A549 (cell line): Measurements from ENCODE around the gene LYPD6B. TPM values are rescaled to one million over a fixed set of nuclear protein-coding genes. Genes with fewer than 3 reads are reported as not detected.

Experiments used
- ATAC-seq, 2 experiments: fragments of 200-7000 bp in 1 of 2; fragments of >200 bp in 1 of 2; cut with Nextera tagmentation in 1 of 2; cut with Tn5 transposase in 1 of 2; 3 replicates each; pipeline versions ENCODE4 v1.8.0 to v1.9.1; 2018 to 2020; ENCODE audit warnings: mild to moderate bottlenecking in 1 of 2, moderate library complexity in 1 of 2
- CTCF ChIA-PET: fragments of 300-600 bp; sonication (Branson Sonifier 250); formaldehyde crosslinking; extraction: SDS; loops from one replicate; lab custom pipeline; 2021; ENCODE audit warnings: antibody characterized with exemption, inconsistent platforms; lab: Yijun Ruan, JAX
- POLR2A ChIA-PET: fragments of 350-600 bp; formaldehyde crosslinking; extraction: SDS; loops from one replicate; lab custom pipeline; 2021; ENCODE audit warnings: antibody characterized with exemption, inconsistent platforms; lab: Yijun Ruan, JAX
- DNase-seq, 2 experiments: peaks; one replicate each; pipeline versions ENCODE4 v3.0.0 to v3.0.0-alpha.2; 2011 to 2016; ENCODE audit warnings: low read depth in 1 of 2, low spot score in 1 of 2
- FAIRE-seq: peaks from 2 replicates; lab custom pipeline; 2011; peaks lifted over from hg19 to GRCh38; lab: Jason Lieb, UNC
- H3K27ac ChIP-seq, 2 experiments: fragments of >200 bp; sonication (Bioruptor Twin); formaldehyde crosslinking; 3 replicates each; pipeline ENCODE4 v1.5.1; 2016 to 2017
- H3K4me1 ChIP-seq: fragments of >200 bp; sonication (Bioruptor Twin); formaldehyde crosslinking; 3 replicates; pipeline ENCODE4 v1.6.1; 2016
- H3K4me2 ChIP-seq: fragments of >200 bp; sonication (Bioruptor Twin); formaldehyde crosslinking; 3 replicates; pipeline ENCODE4 v1.6.1; 2016
- H3K4me3 ChIP-seq: fragments of >200 bp; sonication (Bioruptor Twin); formaldehyde crosslinking; 3 replicates; pipeline ENCODE4 v1.5.1; 2016
- H3K9me3 ChIP-seq: fragments of >200 bp; sonication (Bioruptor Twin); formaldehyde crosslinking; 3 replicates; pipeline ENCODE4 v1.6.1; 2016
- CBX2 ChIP-seq: fragments of 200-600 bp; sonication (generic); IDR thresholded peaks from 2 replicates; pipeline ENCODE4 v1.6.1; 2016; ENCODE audit warnings: low read depth, mild to moderate bottlenecking, borderline replicate concordance
- CBX8 ChIP-seq: fragments of 200-600 bp; sonication (generic); IDR thresholded peaks from 2 replicates; pipeline ENCODE4 v1.6.1; 2016
- CEBPB ChIP-seq, 2 experiments: fragments of >200 bp in 1 of 2; sonication (Bioruptor Twin) in 1 of 2; formaldehyde crosslinking in 1 of 2; IDR thresholded peaks; 2 replicates each; pipeline ENCODE4 v1.6.1; 2012 to 2016
- EHMT2 ChIP-seq: fragments of 200-600 bp; sonication (generic); IDR thresholded peaks from 2 replicates; pipeline ENCODE4 v1.6.1; 2016; ENCODE audit warnings: antibody characterized with exemption, low read depth, mild to moderate bottlenecking, moderate library complexity
- ESRRA ChIP-seq: fragments of 150-350 bp; IDR thresholded peaks from 2 replicates; pipeline ENCODE4 v1.6.1; 2014; ENCODE audit warnings: mild to moderate bottlenecking, low read length, borderline replicate concordance
- FOXS1 ChIP-seq: fragments of 250-450 bp; sonication (Bioruptor Pico); IDR thresholded peaks from 2 replicates; pipeline ENCODE4 v1.5.0; 2020; ENCODE audit warnings: mild to moderate bottlenecking, moderate library complexity
- GATA3 ChIP-seq: IDR thresholded peaks from 2 replicates; pipeline ENCODE4 v1.6.1; 2012; ENCODE audit warnings: borderline replicate concordance
- HEYL ChIP-seq: fragments of 250-450 bp; sonication (Bioruptor Pico); IDR thresholded peaks from 2 replicates; pipeline ENCODE4 v1.8.0; 2021; ENCODE audit warnings: mild to moderate bottlenecking, moderate library complexity
- HOXB13 ChIP-seq: fragments of 250-450 bp; sonication (Bioruptor Pico); IDR thresholded peaks from 2 replicates; pipeline ENCODE4 v1.5.0; 2020; ENCODE audit warnings: low read depth, mild to moderate bottlenecking, moderate library complexity
- HOXB5 ChIP-seq: fragments of 250-450 bp; sonication (Bioruptor Pico); IDR thresholded peaks from 2 replicates; pipeline ENCODE4 v1.5.0; 2020; ENCODE audit warnings: mild to moderate bottlenecking, moderate library complexity
- KDM1A ChIP-seq: fragments of 200-600 bp; sonication (generic); IDR thresholded peaks from 2 replicates; pipeline ENCODE4 v1.6.1; 2016; ENCODE audit warnings: low read depth, mild to moderate bottlenecking
- MAZ ChIP-seq: fragments of 150-350 bp; IDR thresholded peaks from 2 replicates; pipeline ENCODE4 v1.6.1; 2014; ENCODE audit warnings: antibody characterized with exemption, low read depth, low read length, borderline replicate concordance
- MYC ChIP-seq: IDR thresholded peaks from 2 replicates; pipeline ENCODE4 v1.6.1; 2012; ENCODE audit warnings: mild to moderate bottlenecking, inconsistent platforms, low read length, improper control_type of control experiment, borderline replicate concordance
- NFE2L2 ChIP-seq: fragments of 150-350 bp; conservative IDR thresholded peaks from 2 replicates; pipeline ENCODE4 v1.6.1; 2014; ENCODE audit warnings: low read length
- PHF8 ChIP-seq: fragments of 200-600 bp; sonication (generic); IDR thresholded peaks from 2 replicates; pipeline ENCODE4 v1.6.1; 2016; ENCODE audit warnings: low read depth, mild to moderate bottlenecking, antibody characterized with exemption, moderate library complexity, borderline replicate concordance
- POLR2A ChIP-seq: IDR thresholded peaks from 2 replicates; pipeline ENCODE4 v1.6.1; 2012; ENCODE audit warnings: mild to moderate bottlenecking, low read length
- RARB ChIP-seq: fragments of 250-450 bp; sonication (Bioruptor Pico); IDR thresholded peaks from 2 replicates; pipeline ENCODE4 v1.8.0; 2021; ENCODE audit warnings: mild to moderate bottlenecking, moderate library complexity
- RFX5 ChIP-seq: fragments of 450-650 bp; IDR thresholded peaks from 2 replicates; pipeline ENCODE4 v1.7.1; 2014; ENCODE audit warnings: antibody characterized with exemption, mild to moderate bottlenecking, moderate library complexity
- SREBF2 ChIP-seq: fragments of 450-650 bp; IDR thresholded peaks from 2 replicates; pipeline ENCODE4 v1.6.1; 2014; ENCODE audit warnings: mild to moderate bottlenecking, moderate library complexity
- TP53 ChIP-seq: fragments of 250-450 bp; sonication (Bioruptor Pico); IDR thresholded peaks from 2 replicates; pipeline ENCODE4 v1.5.0; 2021; ENCODE audit warnings: mild to moderate bottlenecking, moderate library complexity
- ZFP36 ChIP-seq: fragments of 450-650 bp; IDR thresholded peaks from 2 replicates; pipeline ENCODE4 v1.6.1; 2014; ENCODE audit warnings: borderline replicate concordance; ENCODE audit not compliant: partially characterized antibody
- ZSCAN20 ChIP-seq: fragments of 250-450 bp; sonication (Bioruptor Pico); IDR thresholded peaks from 2 replicates; pipeline ENCODE4 v1.8.0; 2022; ENCODE audit warnings: mild to moderate bottlenecking, moderate library complexity
- WGBS: methylation state at CpG from one replicate; pipeline ENCODE4 v1.1.6; 2017; ENCODE audit errors: missing lambda C conversion rate; 5-methylcytosine and 5-hydroxymethylcytosine counted together
- polyA plus RNA-seq, 4 experiments: library from polyadenylated mRNA; depleted of rRNA in 3 of 4; stranded (reverse); fragments of >200 nt; fragmentation: RNase III in 1 of 4; extraction: RNeasy Plus Mini Kit Qiagen cat#74134 plus additional on column Dnase treatment in 1 of 4; gene quantifications; 2 replicates in 3 of 4; 3 replicates in 1 of 4; pipeline ENCODE4 v1.2.3, GENCODE V29; 2011 to 2017
- TF ChIP-seq, protein P1 (sequence below): fragments of >200 bp; sonication (Bioruptor Twin); formaldehyde crosslinking; IDR thresholded peaks from 2 replicates; pipeline ENCODE4 v1.6.1; 2016
- TF ChIP-seq, protein P2 (sequence below): fragments of 250-450 bp; sonication (Bioruptor Pico); IDR thresholded peaks from 2 replicates; pipeline ENCODE4 v1.5.0; 2021; ENCODE audit warnings: mild to moderate bottlenecking, moderate library complexity, borderline replicate concordance
- TF ChIP-seq, protein P3 (sequence below): IDR thresholded peaks from 2 replicates; pipeline ENCODE4 v1.6.1; 2012
- TF ChIP-seq, protein P4 (sequence below): fragments of 250-450 bp; sonication (Bioruptor Pico); IDR thresholded peaks from 2 replicates; pipeline ENCODE4 v1.5.0; 2020; ENCODE audit warnings: low read depth, mild to moderate bottlenecking, moderate library complexity
- TF ChIP-seq, protein P5 (sequence below): IDR thresholded peaks from 2 replicates; pipeline ENCODE4 v1.6.1; 2012

Gene LYPD6B
- polyA plus RNA-seq, 2 of the 4 experiments (the other 2 are of a cell fraction): not detected

DNA sequence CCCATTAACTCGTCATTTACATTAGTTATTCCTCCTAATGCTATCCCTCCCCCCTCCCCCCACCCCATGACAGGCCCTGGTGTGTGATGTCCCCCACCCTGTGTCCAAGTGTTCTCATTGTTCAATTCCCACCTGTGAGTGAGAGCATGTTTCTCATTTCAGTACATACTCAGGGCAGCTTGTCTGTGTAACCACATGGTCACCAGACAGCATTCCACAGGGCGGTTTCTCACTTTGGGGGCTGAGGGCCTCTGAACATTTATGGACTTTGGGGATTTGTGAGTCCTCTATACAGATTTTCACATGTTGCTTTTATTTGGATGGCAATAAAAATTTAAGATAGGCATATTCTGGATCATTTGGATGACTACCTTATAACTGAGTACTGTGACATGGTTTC lies 84.0 kb downstream of the LYPD6B start:
- no peaks in the 10 kb centered on the region for H3K9me3 ChIP-seq
- FAIRE-seq (no peak), ATAC-seq (no peak), DNase-seq (no peak)
- ChIA-PET POLR2A (no interaction called here), CTCF (no interaction called here)
- no peak overlapping the region for H3K4me2 ChIP-seq
- no peak overlapping the region for H3K4me3 ChIP-seq
- 24% methylated on average over 2 of the region's 2 CpGs for WGBS
- TF ChIP-seq, protein P1, sequence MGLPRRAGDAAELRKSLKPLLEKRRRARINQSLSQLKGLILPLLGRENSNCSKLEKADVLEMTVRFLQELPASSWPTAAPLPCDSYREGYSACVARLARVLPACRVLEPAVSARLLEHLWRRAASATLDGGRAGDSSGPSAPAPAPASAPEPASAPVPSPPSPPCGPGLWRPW: no peak
- TF ChIP-seq, protein P2, sequence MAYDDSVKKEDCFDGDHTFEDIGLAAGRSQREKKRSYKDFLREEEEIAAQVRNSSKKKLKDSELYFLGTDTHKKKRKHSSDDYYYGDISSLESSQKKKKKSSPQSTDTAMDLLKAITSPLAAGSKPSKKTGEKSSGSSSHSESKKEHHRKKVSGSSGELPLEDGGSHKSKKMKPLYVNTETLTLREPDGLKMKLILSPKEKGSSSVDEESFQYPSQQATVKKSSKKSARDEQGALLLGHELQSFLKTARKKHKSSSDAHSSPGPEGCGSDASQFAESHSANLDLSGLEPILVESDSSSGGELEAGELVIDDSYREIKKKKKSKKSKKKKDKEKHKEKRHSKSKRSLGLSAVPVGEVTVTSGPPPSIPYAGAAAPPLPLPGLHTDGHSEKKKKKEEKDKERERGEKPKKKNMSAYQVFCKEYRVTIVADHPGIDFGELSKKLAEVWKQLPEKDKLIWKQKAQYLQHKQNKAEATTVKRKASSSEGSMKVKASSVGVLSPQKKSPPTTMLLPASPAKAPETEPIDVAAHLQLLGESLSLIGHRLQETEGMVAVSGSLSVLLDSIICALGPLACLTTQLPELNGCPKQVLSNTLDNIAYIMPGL: no peak
- TF ChIP-seq CBX8: no peak
- no peak for TF ChIP-seq KDM1A
- no peak for TF ChIP-seq PHF8
- no peak for TF ChIP-seq NFE2L2
- no peak for TF ChIP-seq HOXB5 (CRISPR knock-in tag)
- TF ChIP-seq, protein P3, sequence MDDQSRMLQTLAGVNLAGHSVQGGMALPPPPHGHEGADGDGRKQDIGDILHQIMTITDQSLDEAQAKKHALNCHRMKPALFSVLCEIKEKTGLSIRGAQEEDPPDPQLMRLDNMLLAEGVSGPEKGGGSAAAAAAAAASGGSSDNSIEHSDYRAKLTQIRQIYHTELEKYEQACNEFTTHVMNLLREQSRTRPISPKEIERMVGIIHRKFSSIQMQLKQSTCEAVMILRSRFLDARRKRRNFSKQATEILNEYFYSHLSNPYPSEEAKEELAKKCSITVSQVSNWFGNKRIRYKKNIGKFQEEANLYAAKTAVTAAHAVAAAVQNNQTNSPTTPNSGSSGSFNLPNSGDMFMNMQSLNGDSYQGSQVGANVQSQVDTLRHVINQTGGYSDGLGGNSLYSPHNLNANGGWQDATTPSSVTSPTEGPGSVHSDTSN: no peak
- no peak for TF ChIP-seq HEYL (CRISPR knock-in tag)
- no peak for TF ChIP-seq TP53 (CRISPR knock-in tag)
- no peak overlapping the region for H3K27ac ChIP-seq
- no peaks in the 10 kb centered on the region for H3K4me1 ChIP-seq

DNA sequence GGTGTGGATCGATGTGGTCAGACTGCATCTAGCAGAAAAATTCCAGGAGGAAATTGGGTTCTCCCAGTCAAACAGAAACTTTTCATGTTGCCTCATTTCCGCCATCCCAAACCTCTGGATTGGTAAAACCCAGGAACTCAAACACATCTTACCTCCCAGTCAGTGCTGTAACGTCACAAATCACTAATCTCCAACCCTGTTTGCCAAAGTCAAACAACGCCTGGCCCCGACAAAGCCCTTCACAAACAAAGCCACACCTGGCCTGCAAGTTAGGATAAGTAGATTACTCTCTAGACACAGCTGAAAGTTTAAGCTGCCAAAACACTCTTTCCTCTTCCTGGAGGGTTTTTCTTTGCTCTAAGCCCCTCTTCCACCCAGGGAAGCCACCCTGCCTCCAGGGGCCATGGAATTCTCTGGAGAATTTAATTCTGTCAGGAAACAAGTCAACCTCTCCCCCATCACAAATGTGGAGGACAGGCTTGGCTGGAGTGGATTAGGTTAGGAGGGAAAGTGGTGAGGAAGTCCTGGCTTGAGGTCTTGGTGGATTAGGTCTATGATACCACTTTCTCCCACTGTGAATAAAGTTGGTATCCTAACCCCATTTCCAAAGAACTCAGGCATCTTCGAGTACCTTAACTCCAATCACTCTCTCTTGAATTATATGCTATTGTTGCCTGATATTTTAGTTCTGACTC lies 86.7 kb downstream of the LYPD6B start:
- ATAC-seq (no peak), DNase-seq (no peak), FAIRE-seq (no peak)
- 8% methylated on average over 6 of the region's 6 CpGs for WGBS
- no peak for TF ChIP-seq CBX2
- TF ChIP-seq HOXB13: no peak
- TF ChIP-seq CEBPB (IDR thresholded peaks at IDR 0.05): no peak
- TF ChIP-seq TP53 (CRISPR knock-in tag): no peak
- TF ChIP-seq RARB: no peak
- TF ChIP-seq POLR2A: no peak
- TF ChIP-seq ZSCAN20 (CRISPR knock-in tag): no peak
- no peak for TF ChIP-seq SREBF2
- no peak for TF ChIP-seq EHMT2
- TF ChIP-seq, protein P4, sequence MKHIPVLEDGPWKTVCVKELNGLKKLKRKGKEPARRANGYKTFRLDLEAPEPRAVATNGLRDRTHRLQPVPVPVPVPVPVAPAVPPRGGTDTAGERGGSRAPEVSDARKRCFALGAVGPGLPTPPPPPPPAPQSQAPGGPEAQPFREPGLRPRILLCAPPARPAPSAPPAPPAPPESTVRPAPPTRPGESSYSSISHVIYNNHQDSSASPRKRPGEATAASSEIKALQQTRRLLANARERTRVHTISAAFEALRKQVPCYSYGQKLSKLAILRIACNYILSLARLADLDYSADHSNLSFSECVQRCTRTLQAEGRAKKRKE (CRISPR knock-in tag): no peak
- TF ChIP-seq MAZ: no peak
- no peak for TF ChIP-seq ESRRA
- no peak for TF ChIP-seq GATA3
- TF ChIP-seq MYC: no peak
- ChIA-PET POLR2A (no interaction called here), CTCF (no interaction called here)
- Histone ChIP-seq H3K27ac (no peak overlapping the region), H3K4me1 (no peaks in the 10 kb centered on the region), H3K4me3 (no peak overlapping the region), H3K4me2 (no peak overlapping the region), H3K9me3 (no peaks in the 10 kb centered on the region)

DNA sequence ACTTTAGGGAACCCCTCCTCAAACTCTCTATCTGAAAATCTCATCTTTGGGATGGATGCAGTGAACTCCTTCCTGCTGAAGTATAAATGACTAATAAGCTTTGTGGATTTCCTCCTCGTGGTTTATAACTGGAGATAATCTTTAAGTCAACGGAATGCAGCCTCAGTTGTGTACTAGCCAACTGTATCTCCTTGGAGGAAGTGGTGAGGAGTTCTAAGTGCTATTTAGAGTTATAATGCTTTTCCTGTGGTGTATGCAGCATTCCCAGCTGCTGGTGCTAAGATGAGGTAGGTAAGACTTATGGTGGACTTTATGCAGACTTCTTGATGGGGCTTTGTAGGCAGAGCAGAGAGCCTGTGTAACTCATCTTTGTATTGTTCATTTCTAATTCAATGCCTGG lies 90.9 kb downstream of the LYPD6B start:
- FAIRE-seq (no peak), ATAC-seq (no peak), DNase-seq (no peak)
- 8% methylated on average over 2 of the region's 2 CpGs for WGBS
- TF ChIP-seq, protein P3: no peak
- no peak for TF ChIP-seq EHMT2
- TF ChIP-seq ZFP36: no peak
- TF ChIP-seq RFX5: no peak
- TF ChIP-seq, protein P5, sequence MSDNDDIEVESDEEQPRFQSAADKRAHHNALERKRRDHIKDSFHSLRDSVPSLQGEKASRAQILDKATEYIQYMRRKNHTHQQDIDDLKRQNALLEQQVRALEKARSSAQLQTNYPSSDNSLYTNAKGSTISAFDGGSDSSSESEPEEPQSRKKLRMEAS: no peak
- no peak for TF ChIP-seq FOXS1
- ChIA-PET CTCF (no interaction called here), POLR2A (no interaction called here)
- no peak overlapping the region for H3K4me2 ChIP-seq
- H3K4me3 ChIP-seq: no peak overlapping the region
- no peak overlapping the region for H3K27ac ChIP-seq
- no peaks in the 10 kb centered on the region for H3K4me1 ChIP-seq
- no peaks in the 10 kb centered on the region for H3K9me3 ChIP-seq
